ENCODE data around the gene DEPDC1.

- TF ChIP-seq CTCF (IDR thresholded peaks at IDR 0.05) (no peak), POLR2A (IDR thresholded peaks at IDR 0.05) (no peak)
These were observed 11.4 kb downstream of the DEPDC1 start for GRCh38 chr1:68485431-68486022.
